ENCODE results near the gene LIN28A. TPM values are rescaled to one million over a fixed set of nuclear protein-coding genes. Genes with fewer than 3 reads are reported as not detected.
A peak's percentile ranks its signal among the peaks of the same experiment; 100 is the strongest.

LIN28A gene
- total RNA-seq, 1 donor from 2014 or later, result 97.3 TPM

- Mint-ChIP-seq H3K4me3 (ENCODE audit: unreplicated experiment) (no peak overlapping the region), H3K27ac (ENCODE audit: unreplicated experiment) (no peak overlapping the region), H3K4me1 (ENCODE audit: low read depth, unreplicated experiment) (no peaks in the 10 kb centered on the region), H3K9me3 (ENCODE audit: unreplicated experiment) (no peaks in the 10 kb centered on the region), H3K27me3 (ENCODE audit: unreplicated experiment) (no peaks in the 10 kb centered on the region), H3K36me3 (ENCODE audit: unreplicated experiment) (no peaks in the 10 kb centered on the region)
- no peak for TF ChIP-seq CTCF (IDR thresholded peaks at IDR 0.05; ENCODE audit: partially characterized antibody, unreplicated experiment)
- no peak for DNase-seq
Observed at GRCh38 chr1:26450908-26451307, 40.3 kb downstream of the LIN28A start.

DNA sequence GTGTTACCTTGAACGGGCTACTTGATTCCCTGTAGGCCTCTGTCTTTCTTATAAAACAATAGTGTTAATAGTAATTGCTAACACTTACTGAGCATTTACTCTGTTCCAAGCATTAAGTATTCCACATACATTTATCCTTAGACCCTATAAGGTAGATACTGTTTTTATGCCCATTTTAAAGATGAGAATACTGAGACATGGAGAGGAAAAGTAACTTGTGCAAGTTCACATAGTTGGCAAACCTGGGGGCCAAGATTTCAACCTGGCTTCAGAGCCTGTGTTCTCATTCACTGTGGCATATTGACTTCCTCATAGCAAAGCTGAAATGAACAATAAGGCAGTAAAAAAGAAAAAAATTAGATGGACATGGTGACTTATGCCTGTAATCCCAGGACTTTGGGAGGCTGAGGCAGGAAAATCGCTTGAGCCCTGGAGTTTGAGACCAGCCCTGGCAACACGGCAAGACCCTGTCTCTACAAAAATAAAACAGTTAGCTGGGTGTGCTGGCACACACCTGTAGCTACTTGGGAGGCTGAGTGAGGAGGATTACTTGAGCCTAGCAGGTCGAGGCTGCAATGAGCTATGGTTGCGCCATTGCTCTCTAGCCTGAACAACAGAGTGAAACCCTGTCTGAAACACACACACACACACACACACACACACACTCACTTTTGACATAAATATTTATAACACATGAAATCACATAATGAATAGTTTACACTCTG, 42.0 kb downstream of the LIN28A start:
- no peak overlapping the region for H3K4me3 Mint-ChIP-seq (ENCODE audit: unreplicated experiment)
- DNase-seq, result no peak
- no peaks in the 10 kb centered on the region for H3K4me1 Mint-ChIP-seq (ENCODE audit: low read depth, unreplicated experiment)
- no peak overlapping the region for H3K27ac Mint-ChIP-seq (ENCODE audit: unreplicated experiment)
- TF ChIP-seq CTCF (IDR thresholded peaks at IDR 0.05; ENCODE audit: partially characterized antibody, unreplicated experiment), result no peak
- H3K27me3 Mint-ChIP-seq (ENCODE audit: unreplicated experiment), result no peaks in the 10 kb centered on the region
- no peaks in the 10 kb centered on the region for H3K36me3 Mint-ChIP-seq (ENCODE audit: unreplicated experiment)
- H3K9me3 Mint-ChIP-seq (ENCODE audit: unreplicated experiment), result no peaks in the 10 kb centered on the region

DNA sequence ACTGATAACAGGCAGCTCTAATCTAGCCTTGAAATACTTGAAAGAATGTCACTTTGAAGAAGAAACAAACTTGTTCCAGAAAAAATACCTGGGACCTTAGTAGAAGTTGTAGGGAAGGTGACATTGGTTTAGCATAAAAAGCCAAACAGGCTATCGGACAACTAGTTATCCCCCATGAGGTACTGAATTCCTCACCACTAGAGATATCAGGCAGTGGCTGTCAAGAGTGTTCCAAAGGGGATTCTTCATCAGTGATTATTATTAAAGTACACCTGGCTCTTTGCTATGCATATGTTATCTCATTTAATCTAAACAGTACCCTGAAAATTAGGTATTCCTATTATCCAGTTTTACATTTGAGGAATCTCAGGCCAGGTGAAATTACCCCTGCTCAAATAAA, 48.5 kb downstream of the LIN28A start:
- no peak overlapping the region for H3K4me3 Mint-ChIP-seq (ENCODE audit: unreplicated experiment)
- DNase-seq, result no peak
- no peaks in the 10 kb centered on the region for H3K9me3 Mint-ChIP-seq (ENCODE audit: unreplicated experiment)
- no peak for TF ChIP-seq CTCF (IDR thresholded peaks at IDR 0.05; ENCODE audit: partially characterized antibody, unreplicated experiment)
- H3K27ac Mint-ChIP-seq (ENCODE audit: unreplicated experiment), result no peak overlapping the region
- H3K4me1 Mint-ChIP-seq (ENCODE audit: low read depth, unreplicated experiment), result no peaks in the 10 kb centered on the region
- no peaks in the 10 kb centered on the region for H3K36me3 Mint-ChIP-seq (ENCODE audit: unreplicated experiment)
- H3K27me3 Mint-ChIP-seq (ENCODE audit: unreplicated experiment), result no peaks in the 10 kb centered on the region

- no peak for DNase-seq
- peaks cover 1% of the 10 kb centered on the region for H3K36me3 Mint-ChIP-seq (ENCODE audit: unreplicated experiment)
- H3K4me1 Mint-ChIP-seq (ENCODE audit: low read depth, unreplicated experiment), result no peaks in the 10 kb centered on the region
- no peak overlapping the region for H3K27ac Mint-ChIP-seq (ENCODE audit: unreplicated experiment)
- H3K27me3 Mint-ChIP-seq (ENCODE audit: unreplicated experiment), result no peaks in the 10 kb centered on the region
- no peak for TF ChIP-seq CTCF (IDR thresholded peaks at IDR 0.05; ENCODE audit: partially characterized antibody, unreplicated experiment)
- H3K9me3 Mint-ChIP-seq (ENCODE audit: unreplicated experiment), result no peaks in the 10 kb centered on the region
- no peak overlapping the region for H3K4me3 Mint-ChIP-seq (ENCODE audit: unreplicated experiment)
Observed at GRCh38 chr1:26459573-26460031, 49.0 kb downstream of the LIN28A start.

- Mint-ChIP-seq H3K27me3 (ENCODE audit: unreplicated experiment) (peaks cover 11% of the 10 kb centered on the region), H3K36me3 (ENCODE audit: unreplicated experiment) (peaks cover 9% of the 10 kb centered on the region), H3K4me3 (ENCODE audit: unreplicated experiment) (no peak overlapping the region), H3K27ac (ENCODE audit: unreplicated experiment) (peak overlapping the region; percentile 43), H3K9me3 (ENCODE audit: unreplicated experiment) (peaks cover 10% of the 10 kb centered on the region), H3K4me1 (ENCODE audit: low read depth, unreplicated experiment) (peaks cover 30% of the 10 kb centered on the region)
- peak; percentile 24 for DNase-seq
- no peak for TF ChIP-seq CTCF (IDR thresholded peaks at IDR 0.05; ENCODE audit: partially characterized antibody, unreplicated experiment)
Observed at GRCh38 chr1:26468911-26469310, 58.3 kb downstream of the LIN28A start.
